ENCODE measurements around the gene FOXE3. TPM values are rescaled to one million over a fixed set of nuclear protein-coding genes. Genes with fewer than 3 reads are reported as not detected.
A peak's percentile ranks its signal among the peaks of the same experiment; 100 is the strongest.

The FOXE3 gene
- total and polyA plus RNA-seq, 2 of the 8 experiments (the other 6 are each of a cell fraction or from before 2014, with no cell fraction given), result 0.18 TPM; not detected in 1

- TF ChIP-seq BACH1 (IDR thresholded peaks at IDR 0.05; ENCODE audit: low read length) (no peak), CREB1 (IDR thresholded peaks at IDR 0.05) (no peak), SRF (IDR thresholded peaks at IDR 0.05; ENCODE audit: low read depth, low read length) (no peak), NANOG (IDR thresholded peaks at IDR 0.05; ENCODE audit: insufficient read depth, low read depth, low read length, poor library complexity, severe bottlenecking) (no peak), ATF3 (IDR thresholded peaks at IDR 0.05; ENCODE audit: insufficient read depth, low read depth, low read length) (no peak), TAF7 (optimal IDR thresholded peaks at IDR 0.05; ENCODE audit: borderline replicate concordance, low read depth, low read length) (no peak), ZNF274 (IDR thresholded peaks at IDR 0.05; ENCODE audit: borderline replicate concordance, extremely low read depth, low read length) (no peak), HDAC2 (IDR thresholded peaks at IDR 0.05; ENCODE audit: borderline replicate concordance in 1 of 2, low read depth in 2 of 2, low read length in 2 of 2) (no peak), SAP30 (IDR thresholded peaks at IDR 0.05; ENCODE audit: insufficient read depth, insufficient replicate concordance, low read length) (no peak), CTBP2 (IDR thresholded peaks at IDR 0.05; ENCODE audit: borderline replicate concordance, insufficient read depth, insufficient read length, low read length) (no peak), TCF12 (IDR thresholded peaks at IDR 0.05; ENCODE audit: low read depth, low read length) (0 out of 2 replicates have a peak, but pooled peaks have one; percentile 1), BRCA1 (IDR thresholded peaks at IDR 0.05; ENCODE audit: low read depth, low read length) (no peak), TBP (IDR thresholded peaks at IDR 0.05; ENCODE audit: low read depth, low read length) (no peak), HDAC6 (IDR thresholded peaks at IDR 0.05; ENCODE audit: low read depth, low read length) (no peak), SIX5 (IDR thresholded peaks at IDR 0.05; ENCODE audit: low read depth, low read length) (no peak), SUZ12 (IDR thresholded peaks at IDR 0.05; ENCODE audit: low read length) (no peak), ATF2 (IDR thresholded peaks at IDR 0.05; ENCODE audit: low read length) (no peak), MAX (IDR thresholded peaks at IDR 0.05) (no peak)
Measured at GRCh38 chr1:47424336-47424982, 8.4 kb downstream of the FOXE3 start (continued).

Measured in H1 (cell line).